NCI-H226 (cell line): ENCODE data around the gene ZNF750.

Source experiments
- DNase-seq: peaks from one replicate; pipeline ENCODE4 v3.0.0-alpha.2; 2015

Gene ZNF750

DNA sequence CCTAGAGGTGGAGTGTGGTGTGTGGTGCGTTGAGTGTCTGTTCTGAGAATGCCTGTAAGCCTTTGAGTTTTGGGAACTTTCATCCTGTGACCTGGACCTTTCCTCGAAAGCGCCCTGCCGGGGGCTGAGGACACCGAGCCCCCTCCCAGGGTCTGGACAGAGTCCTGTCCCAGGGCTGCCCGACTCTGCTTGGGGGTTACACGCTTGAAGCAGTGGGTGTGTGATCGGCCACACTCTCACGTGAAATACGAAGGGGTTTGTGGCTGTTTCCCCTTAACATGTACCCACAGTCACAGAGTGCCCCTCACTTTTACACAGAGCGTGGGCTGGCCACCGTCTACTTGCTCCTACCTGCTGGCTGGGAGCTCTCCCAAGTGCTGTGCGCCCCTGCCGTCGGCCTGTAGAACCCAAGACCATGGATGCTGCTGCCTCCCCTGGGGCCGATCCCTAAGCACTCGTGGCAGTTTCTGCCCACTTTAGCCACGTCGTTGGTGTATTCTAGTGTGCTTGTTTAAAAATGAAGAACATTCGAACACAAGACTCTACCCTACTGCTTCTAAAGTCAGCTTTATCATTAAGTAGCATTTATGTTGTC is 6.8 kb downstream of the ZNF750 start:
- no peak for DNase-seq

- DNase-seq: no peak
These were observed 7.4 kb downstream of the ZNF750 start for GRCh38 chr17:82832411-82832810.

- DNase-seq: no peak
These were observed 8.0 kb downstream of the ZNF750 start for GRCh38 chr17:82831818-82832200.

- no peak for DNase-seq
These were observed 8.6 kb downstream of the ZNF750 start for GRCh38 chr17:82831041-82831817.

GRCh38 chr17:82830249-82830661 is 9.6 kb downstream of the ZNF750 start:
- no peak for DNase-seq

GRCh38 chr17:82828875-82829487 is 10.8 kb downstream of the ZNF750 start:
- no peak for DNase-seq

DNA sequence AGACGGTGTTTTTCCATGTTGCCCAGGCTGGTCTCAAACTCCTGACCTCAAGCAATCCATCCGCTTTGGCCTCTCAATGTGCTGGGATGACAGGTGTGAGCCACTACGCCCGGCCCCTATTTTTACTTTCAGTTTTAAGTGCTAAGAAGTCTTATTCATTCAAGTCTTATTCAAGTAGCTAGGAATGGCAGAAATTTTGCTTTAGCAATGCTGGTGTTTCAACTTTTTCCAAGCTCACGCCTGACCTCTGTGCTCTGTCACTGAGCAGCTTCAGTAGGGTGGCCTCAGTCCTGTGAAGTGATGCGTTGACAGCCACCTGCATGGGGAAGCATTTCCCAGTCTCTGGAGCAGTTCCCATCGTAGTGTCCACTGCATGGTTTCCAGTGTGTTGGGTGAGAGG is 12.9 kb downstream of the ZNF750 start:
- no peak for DNase-seq

DNA sequence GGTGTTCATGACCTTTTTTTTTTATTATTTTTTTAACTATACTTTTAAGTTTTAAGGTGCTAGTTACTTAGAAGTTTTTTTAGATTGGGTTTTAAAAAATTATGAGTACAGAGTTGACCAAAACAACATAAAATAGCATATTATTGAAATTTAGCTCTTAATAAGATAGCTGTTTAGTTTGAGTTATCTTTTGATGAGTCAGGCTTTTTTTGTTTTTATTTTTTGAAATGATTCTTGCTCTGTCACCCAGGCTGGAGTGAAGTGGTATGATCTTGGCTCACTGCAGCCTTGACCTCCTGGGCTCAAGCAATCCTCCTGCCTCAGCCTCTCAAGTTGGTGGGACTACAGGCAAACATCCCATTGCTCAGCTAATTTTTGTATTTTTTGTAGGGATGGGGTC is 13.6 kb downstream of the ZNF750 start:
- no peak for DNase-seq

DNA sequence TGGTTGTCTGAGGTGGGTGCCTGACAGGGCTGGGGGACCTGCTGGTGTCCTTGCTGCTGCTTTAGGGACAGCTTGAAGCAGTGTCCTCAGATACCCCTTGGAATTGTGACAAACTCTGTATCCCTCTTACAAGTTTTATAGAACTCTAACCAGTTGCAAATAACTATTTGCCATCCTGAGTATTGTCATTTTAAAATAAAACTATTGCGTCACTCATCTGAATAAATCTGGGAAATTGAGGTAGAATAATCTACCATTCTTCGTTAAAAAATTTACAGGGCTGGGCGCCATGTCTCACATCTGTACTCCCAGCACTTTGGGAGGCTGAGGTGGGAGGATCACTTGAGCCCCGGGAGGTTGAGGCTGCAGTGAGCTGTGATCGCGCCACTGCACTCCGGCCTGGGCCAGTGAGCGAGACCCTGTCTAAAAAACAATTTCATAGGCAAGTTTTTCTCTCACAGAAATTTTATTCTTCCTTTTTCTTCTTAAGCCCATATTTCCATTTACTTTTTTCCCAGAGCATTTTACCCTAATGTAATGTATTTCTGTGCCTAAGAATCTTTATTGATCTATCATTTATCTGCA is 14.2 kb downstream of the ZNF750 start:
- no peak for DNase-seq

GRCh38 chr17:82823004-82823403 is 16.8 kb downstream of the ZNF750 start:
- DNase-seq: no peak

- no peak for DNase-seq
These were observed 17.5 kb downstream of the ZNF750 start for GRCh38 chr17:82822281-82822680.

GRCh38 chr17:82821554-82821953 is 18.3 kb downstream of the ZNF750 start:
- DNase-seq: no peak

GRCh38 chr17:82820278-82821251 is 19.3 kb downstream of the ZNF750 start:
- DNase-seq: no peak

DNA sequence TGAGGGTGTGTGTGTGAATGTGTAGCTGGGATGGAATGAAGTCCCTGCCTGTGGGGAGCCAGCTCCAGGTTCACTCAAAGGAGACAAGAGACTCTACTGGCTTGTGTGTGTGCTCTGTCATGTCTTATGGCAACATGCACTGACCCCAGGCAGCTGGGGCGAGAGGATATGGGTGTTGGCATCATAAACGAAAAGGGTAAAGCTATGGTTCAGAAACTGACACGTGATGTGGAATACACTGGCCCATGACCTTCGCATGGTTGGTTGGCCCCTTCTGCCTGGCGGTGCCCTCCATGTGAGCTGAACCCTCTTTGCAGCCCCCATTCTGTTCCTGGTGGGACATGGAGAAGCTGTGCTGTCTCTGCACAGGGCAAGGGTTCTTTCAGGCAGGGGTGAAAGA is 21.9 kb downstream of the ZNF750 start:
- no peak for DNase-seq

- no peak for DNase-seq
These were observed 23.5 kb downstream of the ZNF750 start for GRCh38 chr17:82816358-82816757.

- no peak for DNase-seq
These were observed 24.0 kb downstream of the ZNF750 start for GRCh38 chr17:82815790-82816305.

DNA sequence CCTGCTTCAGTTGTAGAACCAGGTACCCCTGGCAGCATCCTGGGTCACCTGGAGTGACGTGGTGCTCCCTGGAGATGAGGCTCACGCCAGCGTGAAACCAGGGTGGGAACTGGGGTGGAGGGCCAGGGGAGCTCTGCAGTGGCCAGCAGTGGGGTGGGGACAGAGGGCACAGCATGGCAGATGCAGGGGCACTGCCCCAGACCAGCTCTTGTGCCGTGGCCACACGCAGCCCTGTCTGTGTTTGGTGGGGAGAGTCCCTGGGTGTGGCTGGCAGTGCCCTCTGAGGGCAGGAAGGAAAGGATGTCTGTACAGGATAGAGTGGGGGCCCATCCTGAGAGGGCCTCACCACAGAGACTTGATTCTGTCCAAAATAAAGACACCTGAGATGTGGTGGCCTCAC is 24.5 kb downstream of the ZNF750 start:
- DNase-seq: no peak

- no peak for DNase-seq
These were observed 25.0 kb downstream of the ZNF750 start for GRCh38 chr17:82814834-82815233.

DNA sequence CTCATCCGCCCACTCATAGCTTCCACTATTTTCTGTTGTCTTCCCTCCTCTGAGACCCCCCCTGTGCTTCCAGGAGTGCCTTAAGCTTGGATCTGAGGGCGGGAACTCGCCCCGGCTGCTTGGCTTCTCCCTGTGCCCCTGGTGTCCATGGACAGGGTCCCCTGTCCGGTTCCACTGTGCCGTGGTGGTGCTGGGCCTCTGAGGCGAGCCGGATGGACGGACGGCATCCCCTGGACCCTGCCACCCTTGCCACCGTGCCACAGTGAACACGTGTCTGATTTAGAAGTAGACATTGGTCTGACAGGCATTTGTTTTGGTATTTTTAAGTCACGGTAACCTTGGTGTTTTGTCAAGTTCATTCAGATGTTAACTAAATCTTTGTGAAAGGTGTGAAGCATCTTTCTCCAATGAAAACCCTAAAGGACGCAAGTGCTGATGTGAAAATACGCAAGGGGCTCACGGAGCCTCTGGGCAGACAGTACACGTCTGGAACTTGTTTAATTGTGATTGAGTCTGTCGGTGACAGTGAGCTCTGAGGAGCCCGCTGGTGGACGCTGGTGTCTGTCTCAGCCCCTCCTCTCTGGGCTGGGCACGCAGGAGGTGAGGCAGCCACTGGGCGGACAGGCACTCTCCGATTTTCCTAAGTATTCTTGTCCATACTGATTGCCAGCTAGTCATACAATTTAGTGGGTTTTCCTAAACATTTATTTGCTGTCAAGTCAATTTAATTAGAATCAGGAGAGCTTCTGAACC is 26.3 kb downstream of the ZNF750 start:
- DNase-seq: no peak

DNA sequence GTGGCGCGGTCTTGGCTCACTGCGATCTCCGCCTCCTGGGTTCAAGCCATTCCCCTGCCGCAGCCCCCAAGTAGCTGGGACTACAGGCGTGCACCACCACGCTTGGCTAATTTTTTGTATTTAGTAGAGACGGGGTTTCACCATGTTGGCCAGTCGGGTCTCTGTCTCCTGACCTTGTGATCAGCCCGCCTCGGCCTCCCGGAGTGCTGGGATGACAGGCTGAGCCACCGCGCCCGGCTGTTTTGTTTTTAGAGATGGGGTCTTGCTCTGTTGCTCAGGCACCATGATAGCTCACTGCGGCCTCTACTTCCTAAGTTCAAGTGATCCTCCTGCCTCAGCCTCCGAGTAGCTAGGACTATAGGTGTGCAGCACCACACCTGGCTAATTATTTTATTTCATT is 27.2 kb downstream of the ZNF750 start:
- no peak for DNase-seq

- DNase-seq: no peak
These were observed 27.8 kb downstream of the ZNF750 start for GRCh38 chr17:82812058-82812457.
